DND-41 (cell line): Measurements from ENCODE around the gene CACNA1A.

Experiments
- ATAC-seq: fragments of 200-7000 bp; cut with Tn5 transposase; 3 replicates; pipeline ENCODE4 v1.9.1; 2021; ENCODE audit warnings: low read depth; ENCODE audit not compliant: insufficient read depth
- DNase-seq: peaks from one replicate; pipeline ENCODE4 v3.0.0-alpha.2; 2020
- H2AFZ ChIP-seq: 2 replicates; pipeline ENCODE4 v1.6.0; 2012; ENCODE audit warnings: low read depth, low read length
- H3K27ac ChIP-seq: 2 replicates; pipeline ENCODE4 v1.5.1; 2012; ENCODE audit warnings: low read length, inconsistent platforms
- H3K27me3 ChIP-seq: fragments of 200-600 bp; sonication (generic); 2 replicates; pipeline ENCODE4 v1.6.0; 2012; ENCODE audit warnings: low read length, mild to moderate bottlenecking, inconsistent platforms; ENCODE audit not compliant: insufficient read depth, poor library complexity
- H3K36me3 ChIP-seq: 2 replicates; pipeline ENCODE4 v1.5.1; 2012; ENCODE audit warnings: low read length, inconsistent platforms; ENCODE audit not compliant: insufficient read depth
- H3K4me1 ChIP-seq: 2 replicates; pipeline ENCODE4 v1.5.1; 2012; ENCODE audit warnings: mild to moderate bottlenecking, low read length; ENCODE audit not compliant: insufficient read depth
- H3K4me2 ChIP-seq: 2 replicates; pipeline ENCODE4 v1.6.0; 2012; ENCODE audit warnings: mild to moderate bottlenecking, moderate library complexity, low read length, inconsistent platforms; ENCODE audit not compliant: insufficient read depth
- H3K4me3 ChIP-seq, 2 experiments: fragments of 200-600 bp in 1 of 2; shearing (Covaris generic) in 1 of 2; 2 replicates each; pipeline ENCODE4 v1.5.1; 2012 to 2016; ENCODE audit warnings: inconsistent platforms in 2 of 2, low read length in 2 of 2, mild to moderate bottlenecking in 2 of 2, low read depth in 1 of 2, moderate library complexity in 1 of 2
- H3K79me2 ChIP-seq: 2 replicates; pipeline ENCODE4 v1.6.0; 2012; ENCODE audit warnings: low read length, inconsistent platforms; ENCODE audit not compliant: insufficient read depth
- H3K9ac ChIP-seq: 2 replicates; pipeline ENCODE4 v1.6.0; 2012; ENCODE audit warnings: low read depth, mild to moderate bottlenecking, inconsistent platforms, low read length, moderate library complexity
- H3K9me3 ChIP-seq: 2 replicates; pipeline ENCODE4 v1.5.1; 2012; ENCODE audit warnings: low read length, moderate library complexity, mild to moderate bottlenecking, inconsistent platforms; ENCODE audit not compliant: insufficient read depth, severe bottlenecking
- H4K20me1 ChIP-seq: 2 replicates; pipeline ENCODE4 v1.6.0; 2012; ENCODE audit warnings: low read length; ENCODE audit not compliant: insufficient read depth
- EZH2 ChIP-seq: IDR thresholded peaks from 3 replicates; pipeline ENCODE4 v1.6.1; 2012; ENCODE audit warnings: borderline replicate concordance, low read depth, mild to moderate bottlenecking, moderate library complexity, low read length, inconsistent platforms; ENCODE audit not compliant: severe bottlenecking
- TF ChIP-seq, protein P1 (sequence below): IDR thresholded peaks from 2 replicates; pipeline ENCODE4 v1.5.1; 2012; ENCODE audit warnings: borderline replicate concordance, low read length, moderate library complexity, mild to moderate bottlenecking; ENCODE audit not compliant: poor library complexity, severe bottlenecking; ENCODE audit errors: extremely low read depth

The CACNA1A gene

GRCh38 chr19:13163609-13164342 is 342.5 kb downstream of the CACNA1A start:
- DNase-seq, result peak; percentile 58
- Histone ChIP-seq H3K36me3 (no peaks in the 10 kb centered on the region), H3K27me3 (no peaks in the 10 kb centered on the region), H3K4me3 (peak overlapping the region in 1 of 2 experiments; percentile 58; a peak in 2 of 4 replicates), H2AFZ (peak overlapping the region; percentile 37), H3K27ac (peak overlapping the region; percentile 77), H3K4me1 (peaks cover 66% of the 10 kb centered on the region), H3K4me2 (peak overlapping the region; percentile 89), H3K79me2 (no peaks in the 10 kb centered on the region), H3K9me3 (no peaks in the 10 kb centered on the region), H4K20me1 (no peaks in the 10 kb centered on the region), H3K9ac (peak overlapping the region; percentile 44)
- 0 out of 3 replicates have a peak, but pooled peaks have one; percentile 1 for ATAC-seq
- TF ChIP-seq, protein P1, sequence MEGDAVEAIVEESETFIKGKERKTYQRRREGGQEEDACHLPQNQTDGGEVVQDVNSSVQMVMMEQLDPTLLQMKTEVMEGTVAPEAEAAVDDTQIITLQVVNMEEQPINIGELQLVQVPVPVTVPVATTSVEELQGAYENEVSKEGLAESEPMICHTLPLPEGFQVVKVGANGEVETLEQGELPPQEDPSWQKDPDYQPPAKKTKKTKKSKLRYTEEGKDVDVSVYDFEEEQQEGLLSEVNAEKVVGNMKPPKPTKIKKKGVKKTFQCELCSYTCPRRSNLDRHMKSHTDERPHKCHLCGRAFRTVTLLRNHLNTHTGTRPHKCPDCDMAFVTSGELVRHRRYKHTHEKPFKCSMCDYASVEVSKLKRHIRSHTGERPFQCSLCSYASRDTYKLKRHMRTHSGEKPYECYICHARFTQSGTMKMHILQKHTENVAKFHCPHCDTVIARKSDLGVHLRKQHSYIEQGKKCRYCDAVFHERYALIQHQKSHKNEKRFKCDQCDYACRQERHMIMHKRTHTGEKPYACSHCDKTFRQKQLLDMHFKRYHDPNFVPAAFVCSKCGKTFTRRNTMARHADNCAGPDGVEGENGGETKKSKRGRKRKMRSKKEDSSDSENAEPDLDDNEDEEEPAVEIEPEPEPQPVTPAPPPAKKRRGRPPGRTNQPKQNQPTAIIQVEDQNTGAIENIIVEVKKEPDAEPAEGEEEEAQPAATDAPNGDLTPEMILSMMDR, result no peak
- no peak for TF ChIP-seq EZH2

DNA sequence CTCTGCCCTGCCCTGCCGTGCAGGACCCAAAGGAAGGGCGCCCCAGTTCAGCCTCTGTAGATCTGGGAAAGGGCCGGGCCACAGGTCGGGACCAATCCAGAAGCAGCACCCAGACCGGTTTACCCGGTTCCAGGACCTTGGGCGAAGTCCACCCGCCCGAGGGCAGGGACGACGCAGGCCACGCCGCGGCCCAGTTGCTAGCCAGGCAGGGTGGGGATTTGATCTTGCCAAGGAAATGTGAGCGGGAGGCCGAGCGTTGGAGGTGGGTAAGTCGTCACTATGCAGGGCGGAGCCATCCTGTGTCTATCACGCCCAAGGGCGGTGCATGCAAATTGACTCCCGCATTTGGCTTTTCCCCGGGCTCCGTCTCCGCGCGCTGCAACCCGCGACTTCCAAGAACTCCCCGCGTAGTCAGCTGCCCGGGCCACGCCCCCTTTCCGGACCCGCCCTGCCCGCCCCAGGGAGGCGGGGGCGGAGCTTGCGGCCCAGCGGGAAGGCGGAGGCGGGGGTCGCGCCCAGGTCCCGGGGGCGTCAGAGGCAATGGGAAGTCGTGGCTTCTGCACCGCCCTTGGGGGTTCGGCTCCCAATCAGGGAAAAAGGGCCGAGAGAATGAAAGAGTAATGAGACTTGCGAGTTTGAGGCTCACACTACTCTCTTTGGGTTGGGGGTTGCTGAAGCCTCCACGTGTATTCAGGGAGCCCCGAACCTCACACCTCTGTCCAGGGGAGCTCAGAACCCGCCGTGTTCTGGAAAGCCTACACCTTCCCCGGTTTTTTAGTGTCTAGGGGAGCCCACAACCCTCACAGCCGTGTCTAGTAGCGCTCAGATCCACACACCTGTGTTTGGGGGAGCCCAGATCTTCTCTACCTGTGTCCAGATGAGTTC is 343.3 kb downstream of the CACNA1A start:
- no peaks in the 10 kb centered on the region for H3K27me3 ChIP-seq
- H3K79me2 ChIP-seq, result no peaks in the 10 kb centered on the region
- peak overlapping the region; percentile 85 for H2AFZ ChIP-seq
- DNase-seq (peak; percentile 96), ATAC-seq (peak; percentile 75)
- peak overlapping the region; percentile 89 for H3K4me2 ChIP-seq
- H3K36me3 ChIP-seq, result no peaks in the 10 kb centered on the region
- H3K4me1 ChIP-seq, result peaks cover 58% of the 10 kb centered on the region
- H4K20me1 ChIP-seq, result no peaks in the 10 kb centered on the region
- no peaks in the 10 kb centered on the region for H3K9me3 ChIP-seq
- H3K27ac ChIP-seq, result peak overlapping the region; percentile 84
- H3K9ac ChIP-seq, result peak overlapping the region; percentile 78
- peak overlapping the region; percentile 26 to 58; a peak in 3 of 4 replicates for H3K4me3 ChIP-seq
- TF ChIP-seq EZH2, result no peak
- TF ChIP-seq, protein P1, result no peak

- TF ChIP-seq, protein P1, result no peak
- no peak for TF ChIP-seq EZH2
- Histone ChIP-seq H2AFZ (no peak overlapping the region), H3K4me3 (no peak overlapping the region), H3K9me3 (no peaks in the 10 kb centered on the region), H3K9ac (no peak overlapping the region), H3K36me3 (no peaks in the 10 kb centered on the region), H3K27me3 (no peaks in the 10 kb centered on the region), H3K27ac (no peak overlapping the region), H3K4me2 (no peak overlapping the region), H3K4me1 (peaks cover 53% of the 10 kb centered on the region), H4K20me1 (peaks cover under 1% of the 10 kb centered on the region; the same call in 1 of the 2 replicates), H3K79me2 (no peaks in the 10 kb centered on the region)
- ATAC-seq (no peak), DNase-seq (no peak)
Measured at GRCh38 chr19:13160557-13160956, 345.7 kb downstream of the CACNA1A start.
